CD14-positive monocyte (primary cell): ENCODE data around the gene ZNF254. TPM values are rescaled to one million over a fixed set of nuclear protein-coding genes. Genes with fewer than 3 reads are reported as not detected.

Experiments used
- DNase-seq, 3 donors: peaks; one replicate each; pipeline ENCODE4 v3.0.0-alpha.2; 2011 to 2022
- H2AFZ ChIP-seq: 2 replicates; pipeline ENCODE4 v1.6.0; 2012; ENCODE audit warnings: mild to moderate bottlenecking, low read depth, low read length, inconsistent platforms; ENCODE audit not compliant: insufficient read depth, poor library complexity, severe bottlenecking
- H3K27ac ChIP-seq, 2 donors: 1 replicate in 1 of 2; 2 replicates in 1 of 2; pipeline ENCODE4 v1.5.1; 2012 to 2013; ENCODE audit warnings: low read length in 2 of 2, control low read depth in 1 of 2, inconsistent platforms in 1 of 2, low read depth in 1 of 2, mild to moderate bottlenecking in 1 of 2
- H3K27me3 ChIP-seq, 2 donors: one replicate each; pipeline versions ENCODE4 v1.6.0 to v1.6.1; 2011 to 2013; ENCODE audit warnings: low read length in 2 of 2; ENCODE audit not compliant: control insufficient read depth in 2 of 2, insufficient read depth in 2 of 2
- H3K36me3 ChIP-seq, 2 donors: replicated peaks in 1 of 2; 1 replicate in 1 of 2; 2 replicates in 1 of 2; pipeline versions ENCODE4 v1.5.1 to v1.6.1; 2012 to 2013; ENCODE audit warnings: low read length in 2 of 2, control low read depth in 1 of 2, inconsistent platforms in 1 of 2, mild to moderate bottlenecking in 1 of 2; ENCODE audit not compliant: insufficient read depth in 2 of 2, control insufficient read depth in 1 of 2
- H3K4me1 ChIP-seq, 2 donors: 1 replicate in 1 of 2; 2 replicates in 1 of 2; pipeline versions ENCODE4 v1.5.1 to v1.6.1; 2012 to 2013; ENCODE audit warnings: low read length in 2 of 2, control low read depth in 1 of 2, inconsistent platforms in 1 of 2, mild to moderate bottlenecking in 1 of 2, moderate library complexity in 1 of 2; ENCODE audit not compliant: insufficient read depth in 2 of 2, control insufficient read depth in 1 of 2
- H3K4me2 ChIP-seq: replicated peaks from 2 replicates; pipeline ENCODE3; 2012; ENCODE audit warnings: low read length, moderate library complexity, mild to moderate bottlenecking; ENCODE audit not compliant: poor library complexity, severe bottlenecking; ENCODE audit errors: extremely low read depth
- H3K4me3 ChIP-seq, 3 experiments: fragments of 200-600 bp in 1 of 3; sonication (generic) in 1 of 3; replicated peaks in 1 of 3; 1 replicate in 2 of 3; 2 replicates in 1 of 3; pipeline ENCODE4 v1.5.1; 2011 to 2013; ENCODE audit warnings: low read length in 3 of 3, mild to moderate bottlenecking in 3 of 3, control low read depth in 2 of 3, low read depth in 2 of 3, inconsistent platforms in 1 of 3, moderate library complexity in 1 of 3
- H3K79me2 ChIP-seq: 2 replicates; pipeline ENCODE4 v1.6.0; 2012; ENCODE audit warnings: mild to moderate bottlenecking, control low read depth, inconsistent platforms, low read length, moderate library complexity; ENCODE audit not compliant: insufficient read depth
- H3K9ac ChIP-seq: 2 replicates; pipeline ENCODE4 v1.6.0; 2017; ENCODE audit warnings: low read length, mild to moderate bottlenecking; ENCODE audit not compliant: insufficient read depth, poor library complexity, severe bottlenecking
- H3K9me3 ChIP-seq, 2 donors: replicated peaks in 1 of 2; 1 replicate in 1 of 2; 2 replicates in 1 of 2; pipeline versions ENCODE4 v1.5.1 to v1.6.1; 2012 to 2013; ENCODE audit warnings: low read length in 2 of 2, control low read depth in 1 of 2; ENCODE audit not compliant: control insufficient read depth in 1 of 2, insufficient read depth in 1 of 2
- H4K20me1 ChIP-seq: 2 replicates; pipeline ENCODE4 v1.6.0; 2012; ENCODE audit warnings: mild to moderate bottlenecking, low read length, control low read depth, moderate library complexity; ENCODE audit not compliant: insufficient read depth
- H3K27ac Mint-ChIP-seq, 7 donors: one replicate each; pipeline ENCODE4 v1.8.0; 2020; ENCODE audit warnings: mild to moderate bottlenecking in 7 of 7, mixed read lengths in 7 of 7, moderate library complexity in 6 of 7, inconsistent platforms in 2 of 7
- H3K27me3 Mint-ChIP-seq, 3 donors: one replicate each; pipeline ENCODE4 v1.8.0; 2021 to 2022; ENCODE audit warnings: low read depth in 3 of 3, mild to moderate bottlenecking in 3 of 3, mixed read lengths in 3 of 3, moderate library complexity in 3 of 3, inconsistent platforms in 1 of 3
- H3K36me3 Mint-ChIP-seq, 2 donors: one replicate each; pipeline ENCODE4 v1.8.0; 2020; ENCODE audit warnings: mixed read lengths in 2 of 2, inconsistent platforms in 1 of 2, mild to moderate bottlenecking in 1 of 2
- H3K4me1 Mint-ChIP-seq: one replicate; pipeline ENCODE4 v1.8.0; 2020; ENCODE audit warnings: mild to moderate bottlenecking, mixed read lengths
- H3K4me3 Mint-ChIP-seq, 2 donors: one replicate each; pipeline ENCODE4 v1.8.0; 2020; ENCODE audit warnings: mild to moderate bottlenecking in 2 of 2, mixed read lengths in 2 of 2, moderate library complexity in 1 of 2
- H3K9me3 Mint-ChIP-seq, 7 donors: one replicate each; pipeline ENCODE4 v1.8.0; 2020 to 2022; ENCODE audit warnings: mixed read lengths in 7 of 7, mild to moderate bottlenecking in 6 of 7, moderate library complexity in 6 of 7, inconsistent platforms in 2 of 7
- WGBS: methylation state at CpG from one replicate; pipeline ENCODE4 v1.1.5; 2013; ENCODE audit warnings: missing lambda C conversion rate; ENCODE audit not compliant: insufficient coverage; 5-methylcytosine and 5-hydroxymethylcytosine counted together
- intact Hi-C, 2 donors: fragments of 100-400 bp; cut with micrococcal nuclease; formaldehyde crosslinking; loops; one replicate each; pipeline versions ENCODE4 v1.15.0 to v1.15.1; 2023
- polyA plus RNA-seq, 3 donors: library from polyadenylated mRNA; depleted of rRNA in 1 of 3; unstranded in 2 of 3; stranded (reverse) in 1 of 3; fragments of 300-500 nt in 2 of 3; fragments of >200 nt in 1 of 3; fragmentation: Illumina TruSeq in 2 of 3; gene quantifications; 1 replicate in 2 of 3; 2 replicates in 1 of 3; pipeline ENCODE4 v1.2.3, GENCODE V29; 2012 to 2021
- TF ChIP-seq, protein P1 (sequence below): fragments of 200-600 bp; IDR thresholded peaks from one replicate; pipeline ENCODE4 v1.8.0; 2022; ENCODE audit warnings: antibody characterized with exemption, mild to moderate bottlenecking

Gene ZNF254
- polyA plus RNA-seq, 3 donors = 1.4 to 2.9 (median 1.7) TPM

DNA sequence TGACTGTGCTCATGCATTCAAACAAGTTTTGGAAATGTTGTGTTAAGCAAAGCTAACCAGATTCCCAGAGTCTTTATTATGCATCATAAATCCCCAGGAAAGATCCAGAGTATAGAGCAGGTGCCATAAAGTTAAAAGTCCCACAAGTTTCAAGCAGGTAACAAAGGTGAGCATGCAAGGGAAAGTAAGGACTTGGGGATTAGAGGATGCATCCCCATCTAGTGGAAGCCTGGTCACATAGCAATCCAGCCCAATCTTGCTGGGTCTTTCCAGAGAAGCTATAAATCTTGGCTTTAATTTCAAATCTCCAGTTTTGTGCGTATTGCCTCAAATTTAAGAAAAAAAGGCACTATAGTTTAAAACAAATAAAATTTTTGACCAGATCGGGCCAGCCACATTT lies 72.7 kb downstream of the ZNF254 start:
- no peaks in the 10 kb centered on the region for H3K36me3 ChIP-seq
- H3K4me3 ChIP-seq = no peak overlapping the region
- no peaks in the 10 kb centered on the region for H3K27me3 ChIP-seq
- WGBS = 80% methylated on average over 1 of the region's 2 CpGs
- H3K27me3 Mint-ChIP-seq = no peaks in the 10 kb centered on the region
- H3K9me3 ChIP-seq = peaks cover 40 to 83% of the 10 kb centered on the region in 2 donors
- H3K4me3 Mint-ChIP-seq = no peak overlapping the region
- H3K4me1 Mint-ChIP-seq = no peaks in the 10 kb centered on the region
- peaks cover 19 to 49% (median 36%) of the 10 kb centered on the region in 7 donors for H3K9me3 Mint-ChIP-seq
- no peak overlapping the region for H3K9ac ChIP-seq
- DNase-seq = no peak
- no peak overlapping the region for H3K27ac ChIP-seq
- H4K20me1 ChIP-seq = no peaks in the 10 kb centered on the region
- intact Hi-C loops = no loop called here
- no peaks in the 10 kb centered on the region for H3K36me3 Mint-ChIP-seq
- no peak overlapping the region for H2AFZ ChIP-seq
- H3K27ac Mint-ChIP-seq = no peak overlapping the region
- no peaks in the 10 kb centered on the region for H3K4me1 ChIP-seq
- no peaks in the 10 kb centered on the region for H3K79me2 ChIP-seq
- TF ChIP-seq, protein P1, sequence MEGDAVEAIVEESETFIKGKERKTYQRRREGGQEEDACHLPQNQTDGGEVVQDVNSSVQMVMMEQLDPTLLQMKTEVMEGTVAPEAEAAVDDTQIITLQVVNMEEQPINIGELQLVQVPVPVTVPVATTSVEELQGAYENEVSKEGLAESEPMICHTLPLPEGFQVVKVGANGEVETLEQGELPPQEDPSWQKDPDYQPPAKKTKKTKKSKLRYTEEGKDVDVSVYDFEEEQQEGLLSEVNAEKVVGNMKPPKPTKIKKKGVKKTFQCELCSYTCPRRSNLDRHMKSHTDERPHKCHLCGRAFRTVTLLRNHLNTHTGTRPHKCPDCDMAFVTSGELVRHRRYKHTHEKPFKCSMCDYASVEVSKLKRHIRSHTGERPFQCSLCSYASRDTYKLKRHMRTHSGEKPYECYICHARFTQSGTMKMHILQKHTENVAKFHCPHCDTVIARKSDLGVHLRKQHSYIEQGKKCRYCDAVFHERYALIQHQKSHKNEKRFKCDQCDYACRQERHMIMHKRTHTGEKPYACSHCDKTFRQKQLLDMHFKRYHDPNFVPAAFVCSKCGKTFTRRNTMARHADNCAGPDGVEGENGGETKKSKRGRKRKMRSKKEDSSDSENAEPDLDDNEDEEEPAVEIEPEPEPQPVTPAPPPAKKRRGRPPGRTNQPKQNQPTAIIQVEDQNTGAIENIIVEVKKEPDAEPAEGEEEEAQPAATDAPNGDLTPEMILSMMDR = no peak
- no peak overlapping the region for H3K4me2 ChIP-seq

DNA sequence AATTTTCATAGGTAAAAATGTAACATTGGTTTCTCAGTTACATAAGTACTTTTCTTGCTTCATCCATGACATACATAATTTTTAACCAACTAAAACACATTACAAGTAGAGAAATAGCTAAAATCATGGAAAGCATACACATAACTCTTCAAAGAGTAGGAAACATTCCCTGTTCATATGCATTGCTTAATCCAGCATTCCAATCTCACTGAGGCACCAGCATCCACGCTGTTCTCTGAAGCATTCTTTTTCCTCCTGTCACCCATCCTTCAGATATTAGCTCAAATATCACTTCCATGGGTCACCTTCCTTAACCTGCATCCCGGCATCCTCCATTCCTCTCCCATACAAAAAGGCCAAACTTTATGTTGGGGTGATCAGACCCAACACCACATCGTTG lies 79.1 kb downstream of the ZNF254 start:
- Mint-ChIP-seq H3K36me3 (no peaks in the 10 kb centered on the region), H3K9me3 (peaks cover 23 to 41% (median 34%) of the 10 kb centered on the region in 7 donors)

More for the DNA sequence above, 79.1 kb downstream of the ZNF254 start:
- H3K4me1 Mint-ChIP-seq = no peaks in the 10 kb centered on the region
- Histone ChIP-seq H3K36me3 (no peaks in the 10 kb centered on the region), H2AFZ (no peak overlapping the region), H3K9ac (no peak overlapping the region), H3K4me2 (no peak overlapping the region), H3K27ac (no peak overlapping the region), H3K9me3 (peaks cover 40 to 65% of the 10 kb centered on the region in 2 donors), H4K20me1 (no peaks in the 10 kb centered on the region), H3K27me3 (no peaks in the 10 kb centered on the region), H3K4me1 (no peaks in the 10 kb centered on the region), H3K4me3 (no peak overlapping the region), H3K79me2 (no peaks in the 10 kb centered on the region)
- TF ChIP-seq, protein P1 = no peak
- 90% methylated on average over 1 of the region's 3 CpGs for whole genome bisulfite sequencing
- no peak overlapping the region for H3K27ac Mint-ChIP-seq
- intact Hi-C loops = no loop called here
- no peaks in the 10 kb centered on the region for H3K27me3 Mint-ChIP-seq
- no peak overlapping the region for H3K4me3 Mint-ChIP-seq
- DNase-seq = no peak
